Sigmoid colon (tissue), 7 donors: ENCODE measurements around the gene TSPAN9. TPM values are rescaled to one million over a fixed set of nuclear protein-coding genes. Genes with fewer than 3 reads are reported as not detected.

Experiments used
- DNase-seq: peaks from one replicate; pipeline ENCODE4 v3.0.0-alpha.2; 2019
- H3K27ac ChIP-seq, 4 donors: fragments of 200-600 bp; sonication (generic); one replicate each; pipeline ENCODE4 v1.5.1; 2016 to 2019; ENCODE audit warnings: mild to moderate bottlenecking in 1 of 4
- H3K27me3 ChIP-seq, 3 donors: fragments of 200-600 bp; sonication (generic); one replicate each; pipeline ENCODE4 v1.5.1; 2019; ENCODE audit warnings: mild to moderate bottlenecking in 1 of 3
- H3K36me3 ChIP-seq, 4 donors: fragments of 200-600 bp; sonication (generic); one replicate each; pipeline ENCODE4 v1.5.1; 2016 to 2019
- H3K4me1 ChIP-seq, 4 donors: fragments of 200-600 bp; sonication (generic); one replicate each; pipeline ENCODE4 v1.5.1; 2017 to 2019
- H3K4me3 ChIP-seq, 4 donors: fragments of 200-600 bp; sonication (generic); one replicate each; pipeline ENCODE4 v1.5.1; 2017 to 2019; ENCODE audit warnings: mild to moderate bottlenecking in 2 of 4, moderate library complexity in 1 of 4
- H3K9me3 ChIP-seq, 4 donors: fragments of 200-600 bp in 3 of 4; sonication (generic) in 3 of 4; one replicate each; pipeline versions ENCODE4 v1.5.1 to v1.6.1; 2013 to 2019
- CTCF ChIP-seq, 4 experiments: fragments of 450-650 bp in 3 of 4; fragments of 200-600 bp in 1 of 4; IDR thresholded peaks; one replicate each; pipeline ENCODE4 v1.5.1; 2016 to 2019; ENCODE audit warnings: antibody characterized with exemption in 4 of 4, mild to moderate bottlenecking in 3 of 4, moderate library complexity in 2 of 4
- EP300 ChIP-seq, 4 donors: sonication (generic); formaldehyde crosslinking; IDR thresholded peaks; one replicate each; pipeline ENCODE4 v1.6.1; 2017; ENCODE audit warnings: antibody characterized with exemption in 4 of 4
- POLR2A ChIP-seq, 2 donors: fragments of 450-650 bp; IDR thresholded peaks; one replicate each; pipeline ENCODE4 v1.6.1; 2016; ENCODE audit warnings: antibody characterized with exemption in 2 of 2, mild to moderate bottlenecking in 2 of 2, moderate library complexity in 2 of 2
- POLR2AphosphoS5 ChIP-seq, 4 donors: sonication (generic); formaldehyde crosslinking; IDR thresholded peaks; one replicate each; pipeline ENCODE4 v1.6.1; 2017; ENCODE audit warnings: antibody characterized with exemption in 4 of 4
- WGBS, 2 donors: extraction: QIAGEN DNeasy Blood & Tissue Kit; methylation state at CpG; one replicate each; pipeline ENCODE4 v1.1.7; 2013; 5-methylcytosine and 5-hydroxymethylcytosine counted together
- intact Hi-C: fragments of 100-400 bp; cut with DNase I; formaldehyde crosslinking; loops from one replicate; pipeline ENCODE4 v1.15.1; 2023
- polyA plus RNA-seq, 3 donors: library from polyadenylated mRNA; stranded (reverse); fragments of 200-250 nt; gene quantifications; one replicate each; pipeline ENCODE4 v1.2.3, GENCODE V29; 2013
- total RNA-seq, 4 donors: library from RNA; depleted of rRNA; stranded (reverse); fragments of >200 nt; gene quantifications; one replicate each; pipeline ENCODE4 v1.1.0, GENCODE V29; 2016
- donor health status: healthy with polysubstance abuse.
- donor health status: Bipolar disorder and iron deficiency.
- donor health status: healthy.

Gene TSPAN9
- total and polyA plus RNA-seq, 7 donors, result 0.92 to 28.0 (median 18.2) TPM

- Histone ChIP-seq H3K36me3 (no peaks in the 10 kb centered on the region), H3K27me3 (no peaks in the 10 kb centered on the region), H3K27ac (no peak overlapping the region), H3K9me3 (no peaks in the 10 kb centered on the region), H3K4me1 (no peaks in the 10 kb centered on the region), H3K4me3 (no peak overlapping the region)
- intact Hi-C loops, result no loop called here
- WGBS, 2 donors, result 75 to 88% methylated on average over 15 of the region's 15 CpGs
- TF ChIP-seq CTCF (IDR thresholded peaks at IDR 0.05) (no peak), EP300 (IDR thresholded peaks at IDR 0.05) (no peak)
- no peak for DNase-seq
These were observed 249.1 kb downstream of the TSPAN9 start for GRCh38 chr12:3326156-3326849.

- H3K9me3 ChIP-seq, result no peaks in the 10 kb centered on the region
- no peaks in the 10 kb centered on the region for H3K27me3 ChIP-seq
- H3K4me1 ChIP-seq, result no peaks in the 10 kb centered on the region
- no peak for TF ChIP-seq EP300 (IDR thresholded peaks at IDR 0.05)
- no peak for TF ChIP-seq POLR2A (IDR thresholded peaks at IDR 0.05)
- no peak for TF ChIP-seq POLR2AphosphoS5 (IDR thresholded peaks at IDR 0.05)
- TF ChIP-seq CTCF (IDR thresholded peaks at IDR 0.05), result no peak
- no peak overlapping the region for H3K27ac ChIP-seq
- intact Hi-C loops, result no loop called here
- no peak for DNase-seq
- no peak overlapping the region for H3K4me3 ChIP-seq
- 88 to 89% methylated on average over 17 of the region's 17 CpGs for WGBS, 2 donors
- no peaks in the 10 kb centered on the region for H3K36me3 ChIP-seq
These were observed 249.9 kb downstream of the TSPAN9 start for GRCh38 chr12:3326850-3327780.

GRCh38 chr12:3328081-3328480 is 250.9 kb downstream of the TSPAN9 start:
- no peak for DNase-seq
- Histone ChIP-seq H3K27me3 (no peaks in the 10 kb centered on the region), H3K27ac (no peak overlapping the region), H3K36me3 (no peaks in the 10 kb centered on the region), H3K4me3 (no peak overlapping the region), H3K4me1 (no peaks in the 10 kb centered on the region), H3K9me3 (no peaks in the 10 kb centered on the region)
- 83 to 85% methylated on average over 4 of the region's 4 CpGs for WGBS, 2 donors
- intact Hi-C loops, result no loop called here
- no peak for TF ChIP-seq POLR2AphosphoS5 (IDR thresholded peaks at IDR 0.05)
- no peak for TF ChIP-seq CTCF (IDR thresholded peaks at IDR 0.05)
- no peak for TF ChIP-seq POLR2A (IDR thresholded peaks at IDR 0.05)
- no peak for TF ChIP-seq EP300 (IDR thresholded peaks at IDR 0.05)

GRCh38 chr12:3328571-3328970 is 251.4 kb downstream of the TSPAN9 start:
- H3K9me3 ChIP-seq, result no peaks in the 10 kb centered on the region
- H3K27ac ChIP-seq, result no peak overlapping the region
- DNase-seq, result no peak
- no peak overlapping the region for H3K4me3 ChIP-seq
- no peaks in the 10 kb centered on the region for H3K4me1 ChIP-seq
- H3K27me3 ChIP-seq, result no peaks in the 10 kb centered on the region
- 84 to 85% methylated on average over 14 of the region's 14 CpGs for WGBS, 2 donors
- TF ChIP-seq POLR2AphosphoS5 (IDR thresholded peaks at IDR 0.05) (no peak), POLR2A (IDR thresholded peaks at IDR 0.05) (no peak), CTCF (IDR thresholded peaks at IDR 0.05) (no peak), EP300 (IDR thresholded peaks at IDR 0.05) (no peak)
- H3K36me3 ChIP-seq, result no peaks in the 10 kb centered on the region
- intact Hi-C loops, result no loop called here
